H1 (cell line): ENCODE results near the gene IFI16. TPM values are rescaled to one million over a fixed set of nuclear protein-coding genes. Genes with fewer than 3 reads are reported as not detected.

Experiments used
- CTCF ChIA-PET: fragments of 300-600 bp; sonication (Branson Sonifier 250); formaldehyde crosslinking; loops from one replicate; lab custom pipeline; 2021; ENCODE audit not compliant: partially characterized antibody; lab: Charles Lee
- POLR2A ChIA-PET: fragments of 300-600 bp; sonication (Branson Sonifier 250); formaldehyde crosslinking; loops from one replicate; lab custom pipeline; 2021; ENCODE audit warnings: inconsistent platforms; ENCODE audit not compliant: partially characterized antibody; lab: Charles Lee
- DNase-seq, 2 experiments: peaks; one replicate each; pipeline versions ENCODE4 v3.0.0 to v3.0.0-alpha.2; 2010 to 2022; ENCODE audit warnings: low spot score in 2 of 2, low read depth in 1 of 2, mixed read lengths in 1 of 2
- FAIRE-seq: peaks from 2 replicates; lab custom pipeline; 2011; peaks lifted over from hg19 to GRCh38; lab: Jason Lieb, UNC
- H2AFZ ChIP-seq: 2 replicates; pipeline ENCODE4 v1.8.1; 2012; ENCODE audit warnings: low read length, inconsistent platforms
- H2AK5ac ChIP-seq: 2 replicates; pipeline ENCODE4 v1.6.1; 2013; ENCODE audit warnings: low read depth, low read length
- H2BK120ac ChIP-seq: replicated peaks from 2 replicates; pipeline ENCODE3; 2013; ENCODE audit warnings: low read depth, low read length, inconsistent platforms
- H2BK12ac ChIP-seq: 2 replicates; pipeline ENCODE4 v1.6.1; 2013; ENCODE audit warnings: low read depth, low read length
- H2BK15ac ChIP-seq: 2 replicates; pipeline ENCODE4 v1.6.1; 2013; ENCODE audit warnings: low read length
- H2BK20ac ChIP-seq: 2 replicates; pipeline ENCODE4 v1.6.1; 2013; ENCODE audit warnings: low read length
- H2BK5ac ChIP-seq: 2 replicates; pipeline ENCODE4 v1.6.1; 2013; ENCODE audit warnings: low read depth, low read length
- H3K14ac ChIP-seq: 2 replicates; pipeline ENCODE4 v1.6.1; 2013; ENCODE audit warnings: inconsistent platforms; ENCODE audit not compliant: insufficient read length
- H3K18ac ChIP-seq: 2 replicates; pipeline ENCODE4 v1.6.1; 2013; ENCODE audit warnings: low read length; ENCODE audit errors: extremely low read depth
- H3K23ac ChIP-seq: 2 replicates; pipeline ENCODE4 v1.6.1; 2013; ENCODE audit warnings: inconsistent platforms; ENCODE audit not compliant: insufficient read length
- H3K23me2 ChIP-seq: 2 replicates; pipeline ENCODE4 v1.6.1; 2013; ENCODE audit warnings: low read depth, low read length
- H3K27ac ChIP-seq: 2 replicates; pipeline ENCODE4 v1.6.1; 2011; ENCODE audit warnings: low read depth, low read length, inconsistent platforms
- H3K27me3 ChIP-seq, 4 experiments: replicated peaks in 1 of 4; 1 replicate in 1 of 4; 2 replicates in 3 of 4; pipeline versions ENCODE4 v1.6.1 to v1.8.1; 2011 to 2013; ENCODE audit warnings: low read length in 3 of 4, mild to moderate bottlenecking in 3 of 4, inconsistent platforms in 2 of 4, mixed read lengths in 2 of 4, moderate library complexity in 1 of 4; ENCODE audit not compliant: control insufficient read depth in 3 of 4, insufficient read depth in 3 of 4; ENCODE audit errors: extremely low read depth in 1 of 4
- H3K36me3 ChIP-seq, 4 experiments: 2 replicates each; pipeline versions ENCODE4 v1.6.1 to v1.8.1; 2011 to 2013; ENCODE audit warnings: mild to moderate bottlenecking in 4 of 4, low read length in 3 of 4, moderate library complexity in 2 of 4, control low read depth in 1 of 4, inconsistent platforms in 1 of 4; ENCODE audit not compliant: insufficient read depth in 4 of 4, control insufficient read depth in 2 of 4
- H3K4ac ChIP-seq: replicated peaks from 2 replicates; pipeline ENCODE3; 2013; ENCODE audit warnings: low read length, low read depth, mixed read lengths, inconsistent platforms; ENCODE audit not compliant: insufficient read length
- H3K4me1 ChIP-seq, 4 experiments: replicated peaks in 1 of 4; 1 replicate in 1 of 4; 2 replicates in 3 of 4; pipeline versions ENCODE4 v1.6.1 to v1.8.1; 2011 to 2013; ENCODE audit warnings: low read length in 3 of 4, inconsistent platforms in 2 of 4, mixed read lengths in 1 of 4; ENCODE audit not compliant: insufficient read depth in 4 of 4, control insufficient read depth in 3 of 4
- H3K4me2 ChIP-seq, 2 experiments: 2 replicates each; pipeline versions ENCODE4 v1.6.1 to v1.8.1; 2011 to 2013; ENCODE audit warnings: low read depth in 2 of 2, low read length in 2 of 2, control low read depth in 1 of 2, inconsistent platforms in 1 of 2, mild to moderate bottlenecking in 1 of 2; ENCODE audit not compliant: insufficient read depth in 1 of 2
- H3K4me3 ChIP-seq, 4 experiments: fragments of 200-600, 300-600 bp in 1 of 4; sonication (generic), shearing (Covaris generic), sonication (Bioruptor Twin) in 1 of 4; 2 replicates each; pipeline versions ENCODE4 v1.5.1 to v1.8.1; 2011 to 2016; ENCODE audit warnings: low read length in 4 of 4, low read depth in 3 of 4, control low read depth in 2 of 4, inconsistent platforms in 2 of 4, mild to moderate bottlenecking in 2 of 4, mixed read lengths in 1 of 4, moderate library complexity in 1 of 4; ENCODE audit not compliant: insufficient read depth in 2 of 4; ENCODE audit errors: extremely low read depth in 1 of 4
- H3K56ac ChIP-seq: replicated peaks from 2 replicates; pipeline ENCODE3; 2013; ENCODE audit warnings: low read depth, mild to moderate bottlenecking, mixed read lengths, low read length, inconsistent platforms; ENCODE audit not compliant: insufficient read length
- H3K79me1 ChIP-seq: 2 replicates; pipeline ENCODE4 v1.6.1; 2013; ENCODE audit warnings: low read depth, low read length, control low read depth
- H3K79me2 ChIP-seq, 2 experiments: 2 replicates each; pipeline versions ENCODE4 v1.6.1 to v1.8.1; 2012 to 2013; ENCODE audit warnings: low read length in 2 of 2, mild to moderate bottlenecking in 2 of 2, inconsistent platforms in 1 of 2; ENCODE audit not compliant: insufficient read depth in 2 of 2, control insufficient read depth in 1 of 2
- H3K9ac ChIP-seq, 4 experiments: replicated peaks in 1 of 4; 1 replicate in 1 of 4; 2 replicates in 3 of 4; pipeline versions ENCODE4 v1.6.1 to v1.8.1; 2011 to 2013; ENCODE audit warnings: low read depth in 3 of 4, low read length in 3 of 4, control low read depth in 2 of 4, mild to moderate bottlenecking in 2 of 4, moderate library complexity in 2 of 4, inconsistent platforms in 1 of 4; ENCODE audit errors: extremely low read depth in 1 of 4
- H3K9me3 ChIP-seq, 2 experiments: 2 replicates each; pipeline versions ENCODE4 v1.6.1 to v1.8.1; 2012 to 2013; ENCODE audit warnings: mild to moderate bottlenecking in 2 of 2, moderate library complexity in 2 of 2, control low read depth in 1 of 2, inconsistent platforms in 1 of 2, low read depth in 1 of 2, low read length in 1 of 2, mixed read lengths in 1 of 2; ENCODE audit not compliant: insufficient read depth in 2 of 2
- H4K20me1 ChIP-seq, 2 experiments: replicated peaks in 1 of 2; 2 replicates each; pipeline versions ENCODE3 to v1.8.1; 2011 to 2013; ENCODE audit warnings: inconsistent platforms in 2 of 2, low read length in 2 of 2, mild to moderate bottlenecking in 1 of 2; ENCODE audit not compliant: insufficient read depth in 2 of 2, control insufficient read depth in 1 of 2
- H4K5ac ChIP-seq: 2 replicates; pipeline ENCODE4 v1.6.1; 2013; ENCODE audit warnings: low read length, low read depth, mixed read lengths, inconsistent platforms; ENCODE audit not compliant: insufficient read length
- H4K8ac ChIP-seq: 2 replicates; pipeline ENCODE4 v1.8.0; 2013; ENCODE audit warnings: mild to moderate bottlenecking, moderate library complexity, low read length, inconsistent platforms; ENCODE audit not compliant: insufficient read depth; ENCODE audit errors: extremely low read depth
- H4K91ac ChIP-seq: replicated peaks from 2 replicates; pipeline ENCODE3; 2013; ENCODE audit warnings: low read length, mixed read lengths, inconsistent platforms; ENCODE audit not compliant: insufficient read length
- WGBS, 2 experiments: shearing (Covaris generic) in 1 of 2; methylation state at CpG; one replicate each; pipeline versions ENCODE4 v1.1.6 to v1.1.7; 2013 to 2015; ENCODE audit warnings: low lambda C conversion rate in 2 of 2, mixed read lengths in 2 of 2, inconsistent platforms in 1 of 2, low coverage in 1 of 2, missing lambda C conversion rate in 1 of 2; ENCODE audit not compliant: insufficient replicate concordance in 2 of 2, insufficient coverage in 1 of 2, insufficient read length in 1 of 2; ENCODE audit errors: extremely low coverage in 1 of 2, missing lambda C conversion rate in 1 of 2; 5-methylcytosine and 5-hydroxymethylcytosine counted together
- polyA plus RNA-seq, 7 experiments: library from polyadenylated mRNA; depleted of rRNA in 3 of 7; stranded (reverse) in 5 of 7; unstranded in 2 of 7; fragments of >200 nt in 5 of 7; fragments of 200-250 nt in 2 of 7; gene quantifications; 1 replicate in 5 of 7; 2 replicates in 1 of 7; 4 replicates in 1 of 7; pipeline versions ENCODE4 v1.2.1 to v1.2.3, GENCODE V29; 2011 to 2013; ENCODE audit warnings: missing spikeins in 2 of 7, mixed read lengths in 2 of 7
- total RNA-seq: library from RNA; stranded (reverse); fragmentation: NEBNext Ultra II Directional; extraction: Animal tissue kit (Norgen Biotek cat#: 25700); gene quantifications from 2 replicates; pipeline ENCODE4 v1.2.1, GENCODE V29; 2021

IFI16 gene
- total and polyA plus RNA-seq, 2 of the 8 experiments (the other 6 are each of a cell fraction or from before 2014, with no cell fraction given): 0.63 to 0.74 TPM

GRCh38 chr1:159079525-159079924, 69.8 kb downstream of the IFI16 start:
- Histone ChIP-seq H3K4me1 (no peaks in the 10 kb centered on the region), H2AFZ (no peak overlapping the region), H3K23ac (no peak overlapping the region), H4K91ac (no peak overlapping the region), H3K27ac (no peak overlapping the region), H4K8ac (no peak overlapping the region), H3K9ac (no peak overlapping the region), H3K18ac (no peak overlapping the region), H3K23me2 (no peaks in the 10 kb centered on the region; the same call in 1 of the 2 replicates), H2BK20ac (no peak overlapping the region), H3K9me3 (no peaks in the 10 kb centered on the region), H2BK5ac (no peak overlapping the region), H3K56ac (no peak overlapping the region), H3K27me3 (no peaks in the 10 kb centered on the region; a peak in 1 of 7 replicates), H4K20me1 (no peaks in the 10 kb centered on the region), H2AK5ac (no peak overlapping the region), H3K4me3 (no peak overlapping the region), H3K79me2 (no peaks in the 10 kb centered on the region), H4K5ac (no peak overlapping the region), H3K79me1 (no peaks in the 10 kb centered on the region), H2BK15ac (no peak overlapping the region), H2BK12ac (no peak overlapping the region), H2BK120ac (no peak overlapping the region), H3K4ac (no peak overlapping the region), H3K36me3 (no peaks in the 10 kb centered on the region), H3K4me2 (no peak overlapping the region), H3K14ac (no peak overlapping the region)
- DNase-seq (no peak), FAIRE-seq (no peak)
- ChIA-PET CTCF (interaction anchor here (1.5 to 4.4 kb wide), 2 partner anchors 10 to 40 kb away, joined by 3 to 23 read pairs; no protein-coding TSS in a partner anchor), POLR2A (no interaction called here)
- 100% methylated on average over 1 of the region's 1 CpG; no CpG with 5 or more reads in 1 of the 2 experiments for WGBS, 2 experiments
